ENCODE measurements around the gene NUP214. TPM values are rescaled to one million over a fixed set of nuclear protein-coding genes. Genes with fewer than 3 reads are reported as not detected.

NUP214 gene
- total and polyA plus RNA-seq, 2 of the 8 experiments (the other 6 are each of a cell fraction or from before 2014, with no cell fraction given), result 28.6 to 50.2 TPM

DNA sequence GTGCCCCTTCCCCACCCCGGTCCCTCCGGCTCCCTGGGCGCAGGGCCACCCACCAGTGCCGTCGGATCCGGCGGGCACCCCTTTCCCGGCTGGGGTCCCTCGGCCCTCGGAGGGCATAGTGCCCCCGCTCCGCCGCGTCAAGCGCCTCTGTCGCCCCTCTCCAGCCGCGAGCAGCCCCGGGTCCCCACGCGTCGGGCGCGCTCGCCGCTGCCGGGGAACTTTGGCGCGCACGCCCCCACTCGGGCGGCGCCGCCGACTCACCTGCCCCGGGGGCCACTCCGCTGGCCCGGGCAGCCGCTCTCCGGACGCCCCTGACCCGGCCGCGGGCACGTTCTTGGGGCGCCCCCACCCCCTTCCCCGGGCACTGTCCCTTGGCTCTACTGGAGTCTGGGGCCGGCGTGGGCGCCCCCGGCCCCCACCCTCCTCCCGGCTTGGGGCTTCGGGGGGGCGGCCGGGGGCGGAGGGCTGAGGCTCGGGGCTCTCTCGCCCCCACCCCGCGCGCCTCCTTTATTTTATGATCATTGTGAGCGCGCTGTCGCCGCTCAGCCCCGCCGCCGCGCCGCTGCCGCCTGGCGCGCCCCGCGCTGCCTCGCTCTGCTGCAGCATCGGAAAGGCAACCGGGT, 152.0 kb downstream of the NUP214 start:
- Histone ChIP-seq H2BK15ac (ENCODE audit: low read length) (no peak overlapping the region), H3K4me2 (ENCODE audit: insufficient read depth in 1 of 2, low read depth in 2 of 2, low read length in 2 of 2) (peak overlapping the region; percentile 55 to 90), H4K91ac (replicated peaks; ENCODE audit: insufficient read length, low read length) (no peak overlapping the region), H3K4me3 (ENCODE audit: extremely low read depth in 1 of 4, insufficient read depth in 2 of 4, low read depth in 3 of 4, low read length in 4 of 4) (peak overlapping the region; percentile 42 to 72 (median 47)), H2BK5ac (ENCODE audit: low read depth, low read length) (no peak overlapping the region), H3K36me3 (ENCODE audit: control insufficient read depth in 2 of 4, insufficient read depth in 4 of 4, low read length in 3 of 4) (no peaks in the 10 kb centered on the region), H3K23me2 (ENCODE audit: low read depth, low read length) (peaks cover 6% of the 10 kb centered on the region), H3K9ac (replicated peaks in 1 of 4; ENCODE audit: extremely low read depth in 1 of 4, low read depth in 3 of 4, low read length in 3 of 4) (no peak overlapping the region), H3K18ac (ENCODE audit: extremely low read depth, low read length) (no peak overlapping the region), H3K56ac (replicated peaks; ENCODE audit: insufficient read length, low read depth, low read length) (no peak overlapping the region), H2AK5ac (ENCODE audit: low read depth, low read length) (no peak overlapping the region), H2BK120ac (replicated peaks; ENCODE audit: low read depth, low read length) (no peak overlapping the region), H3K9me3 (ENCODE audit: insufficient read depth in 2 of 2, low read depth in 1 of 2, low read length in 1 of 2) (no peaks in the 10 kb centered on the region), H2BK20ac (ENCODE audit: low read length) (no peak overlapping the region), H3K4ac (replicated peaks; ENCODE audit: insufficient read length, low read depth, low read length) (no peak overlapping the region), H4K8ac (ENCODE audit: extremely low read depth, insufficient read depth, low read length) (no peak overlapping the region), H3K4me1 (replicated peaks in 1 of 4; ENCODE audit: control insufficient read depth in 3 of 4, insufficient read depth in 4 of 4, low read length in 3 of 4) (peaks cover 0 to 22% (median 8%) of the 10 kb centered on the region in 4 experiments; a peak in 6 of 7 replicates), H3K79me2 (ENCODE audit: control insufficient read depth in 1 of 2, insufficient read depth in 2 of 2, low read length in 2 of 2) (no peaks in the 10 kb centered on the region), H3K14ac (ENCODE audit: insufficient read length) (no peak overlapping the region), H4K20me1 (replicated peaks in 1 of 2; ENCODE audit: control insufficient read depth in 1 of 2, insufficient read depth in 2 of 2, low read length in 2 of 2) (peaks cover 0 to 3% of the 10 kb centered on the region in 2 experiments), H2AFZ (ENCODE audit: low read length) (no peak overlapping the region), H3K27me3 (replicated peaks in 1 of 4; ENCODE audit: control insufficient read depth in 3 of 4, extremely low read depth in 1 of 4, insufficient read depth in 3 of 4, low read length in 3 of 4) (peaks cover 2 to 32% (median 23%) of the 10 kb centered on the region in 4 experiments), H3K79me1 (ENCODE audit: low read depth, low read length) (no peaks in the 10 kb centered on the region), H3K27ac (ENCODE audit: low read depth, low read length) (no peak overlapping the region), H4K5ac (ENCODE audit: insufficient read length, low read depth, low read length) (no peak overlapping the region), H3K23ac (ENCODE audit: insufficient read length) (no peak overlapping the region), H2BK12ac (ENCODE audit: low read depth, low read length) (no peak overlapping the region)
- 3% methylated on average over 33 of the region's 78 CpGs; no CpG with 5 or more reads in 1 of the 2 experiments for WGBS, 2 experiments (ENCODE audit: extremely low coverage in 1 of 2, insufficient coverage in 1 of 2, insufficient read length in 1 of 2, insufficient replicate concordance in 2 of 2, low coverage in 1 of 2, low lambda C conversion rate in 2 of 2, missing lambda C conversion rate in 1 of 2)
- ChIA-PET CTCF (ENCODE audit: partially characterized antibody) (interaction anchor here (0.9 kb wide), 1 partner anchor 27 kb away, joined by 3 read pairs; no protein-coding TSS in a partner anchor), POLR2A (ENCODE audit: partially characterized antibody) (interaction anchor here (1.6 kb wide), 1 partner anchor 11 kb away, joined by 8 read pairs; the partner anchor contains the start of gene PLPP7)
- DNase-seq (ENCODE audit: low read depth in 1 of 2, low spot score in 2 of 2), result no peak
- no peak for FAIRE-seq
- TF ChIP-seq SAP30 (IDR thresholded peaks at IDR 0.05; ENCODE audit: insufficient read depth, insufficient replicate concordance, low read length) (no peak), POLR2AphosphoS5 (IDR thresholded peaks at IDR 0.05; ENCODE audit: low read depth, low read length) (no peak), EP300 (IDR thresholded peaks at IDR 0.05; ENCODE audit: borderline replicate concordance in 1 of 2, low read depth in 2 of 2, low read length in 2 of 2) (no peak), EZH2 (IDR thresholded peaks at IDR 0.05; ENCODE audit: low read depth, low read length, severe bottlenecking) (peak; percentile 49), SUZ12 (IDR thresholded peaks at IDR 0.05; ENCODE audit: low read length) (0 out of 2 replicates have a peak, but pooled peaks have one; percentile 33), BCL11A (IDR thresholded peaks at IDR 0.05; ENCODE audit: low read depth in 2 of 2, low read length in 2 of 2) (no peak), POU5F1 (IDR thresholded peaks at IDR 0.05; ENCODE audit: low read depth, low read length) (no peak)
- TF ChIP-seq, protein P1, sequence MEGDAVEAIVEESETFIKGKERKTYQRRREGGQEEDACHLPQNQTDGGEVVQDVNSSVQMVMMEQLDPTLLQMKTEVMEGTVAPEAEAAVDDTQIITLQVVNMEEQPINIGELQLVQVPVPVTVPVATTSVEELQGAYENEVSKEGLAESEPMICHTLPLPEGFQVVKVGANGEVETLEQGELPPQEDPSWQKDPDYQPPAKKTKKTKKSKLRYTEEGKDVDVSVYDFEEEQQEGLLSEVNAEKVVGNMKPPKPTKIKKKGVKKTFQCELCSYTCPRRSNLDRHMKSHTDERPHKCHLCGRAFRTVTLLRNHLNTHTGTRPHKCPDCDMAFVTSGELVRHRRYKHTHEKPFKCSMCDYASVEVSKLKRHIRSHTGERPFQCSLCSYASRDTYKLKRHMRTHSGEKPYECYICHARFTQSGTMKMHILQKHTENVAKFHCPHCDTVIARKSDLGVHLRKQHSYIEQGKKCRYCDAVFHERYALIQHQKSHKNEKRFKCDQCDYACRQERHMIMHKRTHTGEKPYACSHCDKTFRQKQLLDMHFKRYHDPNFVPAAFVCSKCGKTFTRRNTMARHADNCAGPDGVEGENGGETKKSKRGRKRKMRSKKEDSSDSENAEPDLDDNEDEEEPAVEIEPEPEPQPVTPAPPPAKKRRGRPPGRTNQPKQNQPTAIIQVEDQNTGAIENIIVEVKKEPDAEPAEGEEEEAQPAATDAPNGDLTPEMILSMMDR (IDR thresholded peaks at IDR 0.05; ENCODE audit: control extremely low read depth in 1 of 3, insufficient read depth in 1 of 3, low read depth in 1 of 3, low read length in 3 of 3), result no peak

Data from H1 (cell line).